ENCODE results near the gene ZNF438.
"Not testable (repeated sequence)": the region's sequence is repeated elsewhere in the genome, so short reads cannot be mapped to it uniquely, and the experiment has no call there.

GRCh38 chr10:30901487-30901886 is 130.2 kb downstream of the ZNF438 start:
- not testable (repeated sequence) for TF ChIP-seq POLR2AphosphoS5 (IDR thresholded peaks at IDR 0.05; ENCODE audit: low read depth); CTCF (IDR thresholded peaks at IDR 0.05; ENCODE audit: insufficient read depth, low read length)
